GM23248 (cell line): ENCODE data around the gene EHMT1. TPM values are rescaled to one million over a fixed set of nuclear protein-coding genes. Genes with fewer than 3 reads are reported as not detected.

Experiments
- DNase-seq: peaks from one replicate; pipeline ENCODE4 v3.0.0-alpha.2; 2015
- H2AFZ ChIP-seq: fragments of 200-600 bp; sonication (generic); 2 replicates; pipeline ENCODE4 v1.6.1; 2016; ENCODE audit warnings: antibody characterized with exemption
- H3F3A ChIP-seq: fragments of 200-600 bp; sonication (generic); 2 replicates; pipeline ENCODE4 v1.6.1; 2016; ENCODE audit warnings: mild to moderate bottlenecking, antibody characterized with exemption, mixed run types; ENCODE audit not compliant: insufficient read depth
- H3K27ac ChIP-seq: fragments of 200-600 bp; sonication (generic); 2 replicates; pipeline ENCODE4 v1.5.1; 2016; ENCODE audit warnings: mild to moderate bottlenecking
- H3K27me3 ChIP-seq: fragments of 200-600 bp; sonication (generic); replicated peaks from 2 replicates; pipeline ENCODE4 v1.6.1; 2016; ENCODE audit warnings: mild to moderate bottlenecking; ENCODE audit not compliant: insufficient read depth
- H3K36me3 ChIP-seq: fragments of 200-600 bp; sonication (generic); 2 replicates; pipeline ENCODE4 v1.6.1; 2016; ENCODE audit warnings: low read depth, mild to moderate bottlenecking
- H3K4me1 ChIP-seq: fragments of 200-600 bp; sonication (generic); 2 replicates; pipeline ENCODE4 v1.6.1; 2016; ENCODE audit warnings: mild to moderate bottlenecking; ENCODE audit not compliant: insufficient read depth
- H3K4me2 ChIP-seq: fragments of 200-600 bp; sonication (generic); one replicate; pipeline ENCODE4 v1.6.1; 2016; ENCODE audit warnings: mild to moderate bottlenecking; ENCODE audit not compliant: unreplicated experiment
- H3K4me3 ChIP-seq: fragments of 200-600 bp; sonication (generic); 2 replicates; pipeline ENCODE4 v1.5.1; 2016; ENCODE audit warnings: mild to moderate bottlenecking
- H3K79me2 ChIP-seq: fragments of 200-600 bp; sonication (generic); 2 replicates; pipeline ENCODE4 v1.6.1; 2016; ENCODE audit warnings: mild to moderate bottlenecking; ENCODE audit not compliant: insufficient read depth
- H3K9ac ChIP-seq: fragments of 200-600 bp; sonication (generic); 2 replicates; pipeline ENCODE4 v1.6.1; 2016; ENCODE audit warnings: mild to moderate bottlenecking
- H3K9me2 ChIP-seq: fragments of 200-600 bp; sonication (generic); 2 replicates; pipeline ENCODE4 v1.6.1; 2016; ENCODE audit warnings: mixed run types, mild to moderate bottlenecking, moderate library complexity; ENCODE audit not compliant: insufficient read depth
- H3K9me3 ChIP-seq: fragments of 200-600 bp; sonication (generic); one replicate; pipeline ENCODE4 v1.6.1; 2017; ENCODE audit warnings: low read depth
- H4K20me1 ChIP-seq: fragments of 200-600 bp; sonication (generic); 2 replicates; pipeline ENCODE4 v1.6.0; 2016; ENCODE audit not compliant: insufficient read depth
- EZH2 ChIP-seq: fragments of 200-600 bp; sonication (generic); IDR thresholded peaks from 2 replicates; pipeline ENCODE4 v1.6.1; 2018; ENCODE audit warnings: antibody characterized with exemption, mild to moderate bottlenecking; ENCODE audit not compliant: insufficient read depth, poor library complexity, severe bottlenecking
- EZH2phosphoT487 ChIP-seq: fragments of 200-600 bp; sonication (generic); IDR thresholded peaks from 2 replicates; pipeline ENCODE4 v1.6.1; 2018; ENCODE audit warnings: antibody characterized with exemption, moderate library complexity, mild to moderate bottlenecking, low read depth; ENCODE audit not compliant: insufficient read depth
- WGBS, 2 experiments: methylation state at CpG; one replicate each; pipeline ENCODE4 v1.1.6; 2015 to 2017; ENCODE audit warnings: low lambda C conversion rate in 2 of 2, low coverage in 1 of 2; ENCODE audit errors: missing lambda C conversion rate in 2 of 2; 5-methylcytosine and 5-hydroxymethylcytosine counted together
- in situ Hi-C: fragments of 300-500 bp; cut with MboI; formaldehyde crosslinking; loops from 2 replicates; pipeline ENCODE4 v1.15.0; 2020
- polyA plus RNA-seq: library from polyadenylated mRNA; unstranded; fragments of >200 nt; fragmentation: Nextera tagmentation; extraction: Ambion mirVana; gene quantifications from 2 replicates; pipeline ENCODE4 v1.2.1, GENCODE V29; 2016
- total RNA-seq: library from RNA; depleted of rRNA; stranded (reverse); fragments of >200 nt; shearing (Covaris generic); gene quantifications from 2 replicates; pipeline ENCODE4 v1.2.3, GENCODE V29; 2014

Gene EHMT1
- total and polyA plus RNA-seq, 2 experiments from 2014 or later, result 26.8 to 31.0 TPM

- in situ Hi-C loops, result no loop called here
- WGBS, 2 experiments, result 93 to 94% methylated on average over 12 of the region's 12 CpGs
Observed at GRCh38 chr9:137799630-137799983, 180.8 kb downstream of the EHMT1 start.

GRCh38 chr9:137800196-137801022, 181.6 kb downstream of the EHMT1 start:
- no peak for DNase-seq
- Histone ChIP-seq H3F3A (0 out of 2 replicates have a peak, but pooled peaks cover 6% of the 10 kb centered on the region), H3K4me1 (no peaks in the 10 kb centered on the region), H3K27me3 (no peaks in the 10 kb centered on the region), H3K9me3 (no peaks in the 10 kb centered on the region), H3K79me2 (no peaks in the 10 kb centered on the region), H3K4me2 (no peak overlapping the region), H3K9ac (no peak overlapping the region), H3K4me3 (no peak overlapping the region), H3K36me3 (peaks cover 5% of the 10 kb centered on the region; the same call in 1 of the 2 replicates), H4K20me1 (no peaks in the 10 kb centered on the region), H3K9me2 (no peaks in the 10 kb centered on the region), H2AFZ (no peak overlapping the region), H3K27ac (no peak overlapping the region)
- WGBS, 2 experiments, result 89 to 90% methylated on average over 29 to 30 of the region's 31 CpGs
- TF ChIP-seq EZH2phosphoT487 (no peak), EZH2 (no peak)
- in situ Hi-C loops, result no loop called here

More at GRCh38 chr9:137799630-137799983, 180.8 kb downstream of the EHMT1 start:
- H3K9me3 ChIP-seq, result no peaks in the 10 kb centered on the region
- H3K4me3 ChIP-seq, result no peak overlapping the region
- H3K27ac ChIP-seq, result no peak overlapping the region
- no peak overlapping the region for H3K9ac ChIP-seq
- no peak overlapping the region for H3K4me2 ChIP-seq
- H3K4me1 ChIP-seq, result no peaks in the 10 kb centered on the region
- H2AFZ ChIP-seq, result no peak overlapping the region
- peaks cover 5% of the 10 kb centered on the region; the same call in 1 of the 2 replicates for H3K36me3 ChIP-seq
- H3K27me3 ChIP-seq, result no peaks in the 10 kb centered on the region
- no peaks in the 10 kb centered on the region for H4K20me1 ChIP-seq
- no peaks in the 10 kb centered on the region for H3K9me2 ChIP-seq
- H3F3A ChIP-seq, result 0 out of 2 replicates have a peak, but pooled peaks cover 6% of the 10 kb centered on the region
- no peak for TF ChIP-seq EZH2
- DNase-seq, result no peak
- H3K79me2 ChIP-seq, result no peaks in the 10 kb centered on the region

- WGBS, 2 experiments, result 82 to 84% methylated on average over 7 of the region's 7 CpGs
- TF ChIP-seq EZH2, result no peak
- TF ChIP-seq EZH2phosphoT487, result no peak
- H3K36me3 ChIP-seq, result peaks cover 2% of the 10 kb centered on the region; the same call in 1 of the 2 replicates
Observed at GRCh38 chr9:137801023-137801319, 182.2 kb downstream of the EHMT1 start.

GRCh38 chr9:137802021-137802420, 183.2 kb downstream of the EHMT1 start:
- Histone ChIP-seq H3K4me1 (no peaks in the 10 kb centered on the region), H3K36me3 (no peaks in the 10 kb centered on the region; the same call in 1 of the 2 replicates)
- 93 to 96% methylated on average over 4 of the region's 4 CpGs for WGBS, 2 experiments

More at GRCh38 chr9:137801023-137801319, 182.2 kb downstream of the EHMT1 start:
- Histone ChIP-seq H3F3A (0 out of 2 replicates have a peak, but pooled peaks cover 6% of the 10 kb centered on the region), H3K4me2 (no peak overlapping the region), H2AFZ (no peak overlapping the region), H3K9me2 (no peaks in the 10 kb centered on the region), H3K27me3 (no peaks in the 10 kb centered on the region), H3K27ac (no peak overlapping the region), H3K4me1 (no peaks in the 10 kb centered on the region), H3K79me2 (no peaks in the 10 kb centered on the region), H3K9ac (no peak overlapping the region), H3K9me3 (no peaks in the 10 kb centered on the region), H4K20me1 (no peaks in the 10 kb centered on the region), H3K4me3 (no peak overlapping the region)
- no peak for DNase-seq
- in situ Hi-C loops, result no loop called here

More at GRCh38 chr9:137802021-137802420, 183.2 kb downstream of the EHMT1 start:
- no peaks in the 10 kb centered on the region for H3K27me3 ChIP-seq
- no peaks in the 10 kb centered on the region for H3K9me2 ChIP-seq
- no peak for DNase-seq
- H3K27ac ChIP-seq, result no peak overlapping the region
- no peak for TF ChIP-seq EZH2
- TF ChIP-seq EZH2phosphoT487, result no peak
- H3K79me2 ChIP-seq, result no peaks in the 10 kb centered on the region
- in situ Hi-C loops, result no loop called here
- H3K9ac ChIP-seq, result no peak overlapping the region
- H3K4me3 ChIP-seq, result no peak overlapping the region
- H3K9me3 ChIP-seq, result no peaks in the 10 kb centered on the region
- no peaks in the 10 kb centered on the region for H4K20me1 ChIP-seq
- 0 out of 2 replicates have a peak, but pooled peaks cover 6% of the 10 kb centered on the region for H3F3A ChIP-seq
- no peak overlapping the region for H2AFZ ChIP-seq
- no peak overlapping the region for H3K4me2 ChIP-seq
